Stimulated activated CD8-positive, alpha-beta memory T cell treated with anti-CD3 and anti-CD28 coated beads, Interleukin-7, amount 100 ng/mL, for 4 hours (primary cell): ENCODE data around the gene DNAJB13.

ENCODE experiments used
- DNase-seq, 2 donors: peaks; one replicate each; pipeline ENCODE4 v3.0.0-alpha.2; 2020; ENCODE audit warnings: low read depth in 2 of 2

DNAJB13 gene

GRCh38 chr11:74015919-74016684 lies 65.3 kb downstream of the DNAJB13 start:
- no peak for DNase-seq

- DNase-seq, result no peak
Observed at GRCh38 chr11:74017631-74018030, 66.8 kb downstream of the DNAJB13 start.

- no peak for DNase-seq
Observed at GRCh38 chr11:74018331-74019005, 67.6 kb downstream of the DNAJB13 start.

GRCh38 chr11:74019104-74019738 lies 68.4 kb downstream of the DNAJB13 start:
- DNase-seq, result no peak

GRCh38 chr11:74019860-74020259 lies 69.0 kb downstream of the DNAJB13 start:
- DNase-seq, result peak; percentile 46 to 57
